ENCODE data around the gene ACAD9.
A peak's percentile ranks its signal among the peaks of the same experiment; 100 is the strongest.
"Not testable (repeated sequence)": the region's sequence is repeated elsewhere in the genome, so short reads cannot be mapped to it uniquely, and the experiment has no call there.

The ACAD9 gene

GRCh38 chr3:128879125-128879969 is at the start of gene ACAD9:
Gene ACAD9, plus strand, starts transcription at chr3:128879620. Its CDS starts 72 bp downstream, at chr3:128879692.
- DNase-seq (ENCODE audit: low spot score) = peak; percentile 100

GRCh38 chr3:128829925-128830625 is 49.3 kb upstream of the ACAD9 start:
- not testable (repeated sequence) for DNase-seq (ENCODE audit: low spot score)

GRCh38 chr3:128830762-128831161 is 48.7 kb upstream of the ACAD9 start:
- not testable (repeated sequence) for DNase-seq (ENCODE audit: low spot score)

DNA sequence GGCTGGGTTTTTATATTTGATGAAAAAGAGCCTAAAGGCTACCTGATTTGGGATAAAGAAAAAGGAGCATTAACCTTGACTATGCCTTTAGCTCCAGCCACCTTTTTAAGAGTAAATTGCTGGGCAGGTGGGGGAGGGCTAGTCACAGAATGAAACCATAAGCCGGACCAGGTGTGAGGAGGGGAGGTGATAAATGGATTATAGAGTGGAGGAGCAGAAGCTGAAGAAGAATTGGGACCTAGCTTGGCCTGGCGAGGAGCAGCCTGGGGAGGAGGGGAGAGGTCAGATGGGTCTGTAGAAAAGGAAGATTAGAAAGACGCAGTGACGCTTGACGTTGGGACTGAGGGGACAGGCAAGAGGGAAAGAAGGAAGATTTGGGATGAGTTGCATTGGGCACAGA is 46.4 kb upstream of the ACAD9 start:
- DNase-seq (ENCODE audit: low spot score) = not testable (repeated sequence)

DNA sequence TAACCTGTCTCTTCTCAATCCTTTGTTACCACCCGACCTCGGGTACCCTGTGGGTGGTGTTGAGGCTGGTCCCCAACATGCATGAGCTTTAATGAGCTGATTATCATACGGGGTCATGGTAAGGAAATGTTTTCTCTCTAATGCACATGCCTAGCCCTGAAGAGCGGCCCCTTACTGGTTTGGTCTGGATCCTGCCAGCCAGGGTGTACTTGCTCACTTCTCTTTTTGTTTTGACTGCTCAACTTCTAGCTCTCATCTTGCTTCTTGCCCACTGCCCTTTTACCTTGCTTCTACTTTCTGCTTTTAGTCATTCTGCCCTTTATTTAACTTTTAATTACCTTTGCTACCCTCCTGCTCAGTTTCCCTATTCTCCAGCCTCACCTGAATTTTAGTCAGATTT is 44.3 kb upstream of the ACAD9 start:
- DNase-seq (ENCODE audit: low spot score) = no peak

DNA sequence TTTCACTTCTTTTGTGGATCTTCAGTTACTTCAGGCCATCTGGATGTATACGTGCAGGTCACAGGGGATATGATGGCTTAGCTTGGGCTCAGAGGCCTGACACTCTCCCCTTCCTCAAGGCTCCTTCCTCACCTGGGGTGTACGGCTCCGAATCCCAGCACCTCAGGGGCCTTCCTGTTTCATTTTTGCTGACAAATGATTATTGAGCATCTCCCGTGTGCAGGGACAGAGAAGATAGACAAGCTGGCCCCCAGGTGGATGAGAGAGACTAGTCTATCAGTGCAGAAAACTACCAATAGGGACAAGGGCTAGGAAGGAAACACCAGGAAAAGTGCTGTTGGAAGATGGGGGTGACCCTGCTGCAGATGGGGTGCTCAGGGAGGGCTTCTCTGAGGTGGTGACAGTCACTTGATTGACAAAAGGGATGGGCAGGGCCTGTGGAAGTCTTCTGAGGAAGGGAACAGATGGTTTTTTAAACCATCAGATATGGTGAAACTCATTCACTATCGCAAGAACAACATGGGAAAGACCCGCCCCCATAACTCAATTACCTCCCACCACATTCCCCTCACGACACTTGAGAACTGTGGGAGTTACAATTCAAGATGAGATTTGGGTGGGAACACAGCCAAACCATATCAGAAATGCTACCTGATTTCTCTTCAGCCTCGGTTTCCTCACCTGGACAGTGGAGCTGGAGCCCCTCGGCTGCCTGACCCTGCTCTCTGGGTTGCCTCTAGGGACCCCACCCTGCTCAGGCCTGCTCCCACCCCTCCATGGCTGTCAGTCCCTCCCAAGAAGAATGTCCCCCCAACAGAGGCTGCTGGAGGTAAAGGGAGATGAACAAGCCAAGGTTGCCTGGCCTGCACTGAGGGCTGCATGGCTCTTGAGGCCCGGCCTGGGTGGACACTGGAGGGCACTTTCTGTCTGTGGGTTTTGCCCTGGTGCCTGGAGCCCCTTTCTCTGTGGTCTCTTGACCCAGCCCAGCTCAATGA is 37.2 kb upstream of the ACAD9 start:
- no peak for DNase-seq (ENCODE audit: low spot score)

- DNase-seq (ENCODE audit: low spot score) = no peak
Measured at GRCh38 chr3:128844502-128844901, 34.9 kb upstream of the ACAD9 start.

DNA sequence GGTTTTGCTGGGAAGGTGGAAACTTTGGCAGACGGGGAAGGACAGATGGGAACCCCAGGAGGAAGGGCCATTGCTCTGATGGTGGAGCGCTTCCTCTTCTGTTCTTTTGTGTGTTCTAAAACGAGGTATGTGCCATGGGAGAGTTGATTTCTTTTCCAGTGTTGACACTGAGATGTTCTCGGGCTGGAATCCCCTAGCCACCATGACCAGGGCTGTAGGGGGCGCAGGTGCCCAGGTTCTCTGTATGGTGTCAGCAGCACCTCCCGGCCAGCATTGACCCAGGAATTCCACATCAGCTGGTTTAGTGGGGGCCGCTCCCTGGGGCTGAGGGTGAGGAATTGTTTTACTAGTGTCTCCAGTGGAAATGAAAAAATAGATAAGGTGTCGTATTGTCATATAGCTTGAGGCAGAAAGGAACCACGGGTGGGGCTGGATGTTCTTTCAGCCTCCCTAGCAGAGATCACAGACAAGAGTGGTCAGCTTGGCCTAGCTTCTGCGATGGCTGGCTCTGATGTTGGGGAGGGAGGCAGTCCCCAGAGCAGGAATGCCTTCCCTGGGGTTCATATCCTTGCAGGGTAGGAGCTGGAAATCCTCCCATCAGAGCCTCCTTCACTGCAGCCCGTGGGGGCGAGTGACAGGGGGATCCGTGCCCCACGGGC is 34.2 kb upstream of the ACAD9 start:
- DNase-seq (ENCODE audit: low spot score) = no peak

GRCh38 chr3:128845778-128846485 is 33.5 kb upstream of the ACAD9 start:
- DNase-seq (ENCODE audit: low spot score) = peak; percentile 98

DNA sequence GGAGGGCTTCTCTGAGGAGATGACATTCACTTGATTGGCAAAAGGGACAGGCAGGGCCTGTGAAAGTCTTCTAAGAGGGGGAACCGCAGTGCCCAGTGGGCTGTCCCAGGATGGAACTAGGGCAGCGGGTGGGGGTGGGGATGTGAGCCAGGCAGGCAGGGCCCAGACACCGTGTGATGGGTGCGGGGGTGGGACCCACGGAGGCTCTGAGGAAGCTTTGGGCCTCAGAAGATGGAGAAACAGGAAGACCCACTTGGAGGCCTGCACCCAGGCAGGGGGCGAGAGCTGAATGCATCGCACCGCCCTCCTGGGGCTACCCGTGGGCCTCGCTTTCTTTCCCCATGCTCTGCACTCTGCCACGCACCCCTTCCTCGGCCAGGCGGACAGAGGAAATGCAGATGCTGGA is 32.9 kb upstream of the ACAD9 start:
- no peak for DNase-seq (ENCODE audit: low spot score)

DNA sequence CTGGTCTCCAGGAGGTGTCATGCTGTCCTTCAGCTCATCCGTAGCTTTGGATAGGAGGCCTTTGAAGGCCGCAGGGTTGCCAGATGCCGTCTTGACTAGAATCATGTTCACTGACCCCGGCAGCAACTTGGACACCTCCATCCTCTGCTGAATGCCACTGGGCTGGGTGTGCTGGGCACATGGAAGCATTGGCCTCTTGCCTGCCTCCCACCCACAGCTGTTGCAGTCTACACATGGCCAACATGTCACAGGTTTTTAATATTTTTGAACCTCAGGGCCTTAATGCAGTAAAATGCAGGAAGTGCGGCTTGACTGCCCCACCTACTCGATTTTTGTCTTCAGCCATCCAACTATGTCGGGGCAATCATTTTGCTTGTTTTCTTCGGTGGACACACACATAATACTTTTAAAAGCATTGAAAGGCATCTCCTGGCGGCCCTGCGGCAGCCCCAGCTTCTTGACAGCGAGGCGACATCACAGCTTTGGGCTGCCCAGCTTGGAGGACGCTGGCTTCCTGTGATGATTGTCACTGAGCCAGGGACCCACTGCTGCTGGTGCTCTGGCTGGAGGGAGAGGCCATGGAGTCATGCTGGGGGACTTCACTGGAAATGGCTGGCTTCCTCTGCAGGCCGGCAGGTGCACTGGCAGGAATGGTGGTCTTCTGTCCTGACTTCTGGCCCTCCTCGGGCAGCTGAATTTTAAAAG is 31.6 kb upstream of the ACAD9 start:
- no peak for DNase-seq (ENCODE audit: low spot score)

DNA sequence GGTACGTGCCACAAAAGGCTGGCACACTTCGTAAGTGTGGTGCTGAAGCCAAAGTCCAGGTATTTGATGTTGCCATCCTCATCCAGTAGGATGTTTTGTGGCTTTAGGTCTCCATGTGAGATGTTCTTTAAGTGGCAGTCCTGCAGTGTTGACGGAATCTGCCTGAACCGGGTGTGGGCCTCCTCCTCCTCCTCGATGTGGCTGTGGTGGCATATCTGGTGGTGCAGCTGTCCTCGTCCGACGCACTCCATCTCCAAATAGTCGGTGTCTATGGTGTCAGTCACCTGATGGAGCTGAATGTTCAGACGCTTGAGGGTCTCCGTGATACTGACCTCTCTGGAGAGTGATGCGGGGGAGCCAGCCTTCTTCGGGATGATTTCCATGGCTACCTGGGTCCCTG is 30.5 kb upstream of the ACAD9 start:
- DNase-seq (ENCODE audit: low spot score) = no peak

GRCh38 chr3:128849911-128850455 is 29.4 kb upstream of the ACAD9 start:
- DNase-seq (ENCODE audit: low spot score) = peak; percentile 35

GRCh38 chr3:128850544-128850943 is 28.9 kb upstream of the ACAD9 start:
- DNase-seq (ENCODE audit: low spot score) = no peak

GRCh38 chr3:128851601-128852000 is 27.8 kb upstream of the ACAD9 start:
- no peak for DNase-seq (ENCODE audit: low spot score)

GRCh38 chr3:128853826-128854225 is 25.6 kb upstream of the ACAD9 start:
- no peak for DNase-seq (ENCODE audit: low spot score)

GRCh38 chr3:128854475-128854874 is 24.9 kb upstream of the ACAD9 start:
- DNase-seq (ENCODE audit: low spot score) = no peak

DNA sequence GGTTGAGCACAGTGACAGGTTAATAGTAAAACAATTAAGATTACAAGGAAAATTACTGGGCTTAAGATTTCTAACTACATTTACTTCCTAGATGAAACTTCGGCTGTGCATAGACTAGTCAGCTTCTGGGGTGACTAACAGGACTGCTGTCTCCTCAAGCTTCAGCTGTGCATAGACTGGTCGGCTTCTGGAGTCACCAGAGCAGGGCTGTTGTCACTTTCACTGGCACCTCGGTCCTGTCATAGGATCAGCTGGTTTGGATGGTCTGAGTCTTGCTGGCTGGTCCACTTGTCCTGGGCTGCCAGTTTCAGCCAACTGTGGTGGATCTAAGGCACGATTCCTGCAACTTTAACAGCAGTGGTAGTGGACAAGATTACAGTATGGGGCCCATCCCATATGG is 23.9 kb upstream of the ACAD9 start:
- no peak for DNase-seq (ENCODE audit: low spot score)

DNA sequence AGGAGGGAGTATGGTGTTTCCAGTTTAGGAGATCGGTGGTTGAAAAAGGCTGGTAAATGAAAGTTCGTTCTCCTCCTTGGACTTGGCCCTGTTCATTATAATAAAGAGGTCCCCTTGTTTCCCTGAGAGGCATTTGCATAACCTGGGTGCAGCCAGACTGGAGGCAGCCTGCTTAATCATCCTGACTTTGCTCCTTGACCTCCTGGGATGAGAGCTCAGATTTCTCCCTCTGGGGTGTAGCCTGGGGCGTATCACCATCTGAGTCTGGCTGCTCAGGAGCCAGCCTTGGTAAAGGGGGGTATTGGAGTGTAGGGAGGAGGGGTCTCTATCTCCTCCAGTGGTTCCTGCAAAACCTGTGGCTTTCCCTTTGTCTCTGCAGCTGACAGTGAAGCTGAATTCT is 21.3 kb upstream of the ACAD9 start:
- no peak for DNase-seq (ENCODE audit: low spot score)

- DNase-seq (ENCODE audit: low spot score) = no peak
Measured at GRCh38 chr3:128859630-128860029, 19.8 kb upstream of the ACAD9 start.
